Type B pancreatic cell (in vitro differentiated cells): ENCODE data around the gene MYBPC3. TPM values are rescaled to one million over a fixed set of nuclear protein-coding genes. Genes with fewer than 3 reads are reported as not detected.
A peak's percentile ranks its signal among the peaks of the same experiment; 100 is the strongest.

ENCODE experiments used
- DNase-seq: peaks from one replicate; pipeline ENCODE4 v3.0.0; 2021; ENCODE audit warnings: mixed read lengths; ENCODE audit not compliant: unreplicated experiment; ENCODE audit errors: extremely low spot score
- H3K27ac Mint-ChIP-seq: 2 replicates; pipeline ENCODE4 v1.8.0; 2021; ENCODE audit warnings: mild to moderate bottlenecking, mixed read lengths
- H3K27me3 Mint-ChIP-seq: 2 replicates; pipeline ENCODE4 v1.8.0; 2021; ENCODE audit warnings: mixed read lengths
- H3K36me3 Mint-ChIP-seq: 2 replicates; pipeline ENCODE4 v1.8.0; 2021; ENCODE audit warnings: mixed read lengths
- H3K4me1 Mint-ChIP-seq: one replicate; pipeline ENCODE4 v1.8.0; 2021; ENCODE audit warnings: mixed read lengths; ENCODE audit not compliant: unreplicated experiment
- H3K4me3 Mint-ChIP-seq: 2 replicates; pipeline ENCODE4 v1.8.0; 2021; ENCODE audit warnings: mild to moderate bottlenecking, mixed read lengths
- H3K9me3 Mint-ChIP-seq: 2 replicates; pipeline ENCODE4 v1.8.0; 2021; ENCODE audit warnings: mixed read lengths
- total RNA-seq: library from RNA; stranded (reverse); gene quantifications from 2 replicates; pipeline ENCODE4 v1.2.1, GENCODE V29; 2021; ENCODE audit warnings: low replicate concordance
- TF ChIP-seq, protein P1 (sequence below): fragments of 200-600 bp; sonication (generic); conservative IDR thresholded peaks from 2 replicates; pipeline ENCODE4 v1.5.0; 2021; ENCODE audit warnings: antibody characterized with exemption, mild to moderate bottlenecking

Gene MYBPC3
- total RNA-seq, 1 donor from 2014 or later: 1.8 TPM

- no peaks in the 10 kb centered on the region for H3K27me3 Mint-ChIP-seq
- TF ChIP-seq, protein P1, sequence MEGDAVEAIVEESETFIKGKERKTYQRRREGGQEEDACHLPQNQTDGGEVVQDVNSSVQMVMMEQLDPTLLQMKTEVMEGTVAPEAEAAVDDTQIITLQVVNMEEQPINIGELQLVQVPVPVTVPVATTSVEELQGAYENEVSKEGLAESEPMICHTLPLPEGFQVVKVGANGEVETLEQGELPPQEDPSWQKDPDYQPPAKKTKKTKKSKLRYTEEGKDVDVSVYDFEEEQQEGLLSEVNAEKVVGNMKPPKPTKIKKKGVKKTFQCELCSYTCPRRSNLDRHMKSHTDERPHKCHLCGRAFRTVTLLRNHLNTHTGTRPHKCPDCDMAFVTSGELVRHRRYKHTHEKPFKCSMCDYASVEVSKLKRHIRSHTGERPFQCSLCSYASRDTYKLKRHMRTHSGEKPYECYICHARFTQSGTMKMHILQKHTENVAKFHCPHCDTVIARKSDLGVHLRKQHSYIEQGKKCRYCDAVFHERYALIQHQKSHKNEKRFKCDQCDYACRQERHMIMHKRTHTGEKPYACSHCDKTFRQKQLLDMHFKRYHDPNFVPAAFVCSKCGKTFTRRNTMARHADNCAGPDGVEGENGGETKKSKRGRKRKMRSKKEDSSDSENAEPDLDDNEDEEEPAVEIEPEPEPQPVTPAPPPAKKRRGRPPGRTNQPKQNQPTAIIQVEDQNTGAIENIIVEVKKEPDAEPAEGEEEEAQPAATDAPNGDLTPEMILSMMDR: no peak
- no peaks in the 10 kb centered on the region for H3K9me3 Mint-ChIP-seq
- DNase-seq: no peak
- H3K4me1 Mint-ChIP-seq: no peaks in the 10 kb centered on the region
- no peak overlapping the region for H3K27ac Mint-ChIP-seq
- no peak overlapping the region for H3K4me3 Mint-ChIP-seq
- H3K36me3 Mint-ChIP-seq: no peaks in the 10 kb centered on the region
These were observed 24.2 kb upstream of the MYBPC3 start for GRCh38 chr11:47376525-47377371.

- DNase-seq: no peak
- Mint-ChIP-seq H3K4me3 (no peak overlapping the region), H3K27ac (peak overlapping the region; percentile 8), H3K36me3 (no peaks in the 10 kb centered on the region), H3K9me3 (no peaks in the 10 kb centered on the region), H3K4me1 (no peaks in the 10 kb centered on the region), H3K27me3 (no peaks in the 10 kb centered on the region)
- TF ChIP-seq, protein P1: no peak
These were observed 23.6 kb upstream of the MYBPC3 start for GRCh38 chr11:47376107-47376524.

- Mint-ChIP-seq H3K4me1 (no peaks in the 10 kb centered on the region), H3K9me3 (no peaks in the 10 kb centered on the region), H3K4me3 (no peak overlapping the region), H3K27ac (peak overlapping the region; percentile 8), H3K36me3 (no peaks in the 10 kb centered on the region), H3K27me3 (no peaks in the 10 kb centered on the region)
- TF ChIP-seq, protein P1: no peak
- DNase-seq: no peak
These were observed 23.1 kb upstream of the MYBPC3 start for GRCh38 chr11:47375546-47376085.

- DNase-seq: no peak
- no peaks in the 10 kb centered on the region for H3K4me1 Mint-ChIP-seq
- no peaks in the 10 kb centered on the region for H3K27me3 Mint-ChIP-seq
- no peaks in the 10 kb centered on the region for H3K9me3 Mint-ChIP-seq
- no peak overlapping the region for H3K4me3 Mint-ChIP-seq
- TF ChIP-seq, protein P1: no peak
- H3K36me3 Mint-ChIP-seq: no peaks in the 10 kb centered on the region
- H3K27ac Mint-ChIP-seq: no peak overlapping the region
These were observed 22.5 kb upstream of the MYBPC3 start for GRCh38 chr11:47375020-47375419.

- no peak overlapping the region for H3K27ac Mint-ChIP-seq
- no peaks in the 10 kb centered on the region for H3K36me3 Mint-ChIP-seq
- no peaks in the 10 kb centered on the region for H3K4me1 Mint-ChIP-seq
- no peak for DNase-seq
- no peaks in the 10 kb centered on the region for H3K9me3 Mint-ChIP-seq
- H3K4me3 Mint-ChIP-seq: no peak overlapping the region
- H3K27me3 Mint-ChIP-seq: no peaks in the 10 kb centered on the region
- TF ChIP-seq, protein P1: no peak
These were observed 22.2 kb upstream of the MYBPC3 start for GRCh38 chr11:47374720-47375019.
